GM12878 (cell line): Measurements from ENCODE around the gene GPI. TPM values are rescaled to one million over a fixed set of nuclear protein-coding genes. Genes with fewer than 3 reads are reported as not detected.

Experiments
- ATAC-seq: fragments of 200-7000 bp; cut with Tn5 transposase; 3 replicates; pipeline ENCODE4 v1.9.1; 2020; ENCODE audit warnings: mild to moderate bottlenecking, moderate library complexity
- BruUV-seq: library from RNA; stranded (reverse); fragments of 400-500 nt; replicated peaks from 2 replicates; lab custom pipeline; 2021; lab: Mats Ljungman, UMichigan
- CTCF ChIA-PET: fragments of 300-600 bp; sonication (Branson Sonifier 250); formaldehyde crosslinking; extraction: SDS; loops from one replicate; lab custom pipeline; 2021; ENCODE audit warnings: inconsistent platforms; lab: Yijun Ruan, JAX
- POLR2A ChIA-PET: fragments of 350-600 bp; formaldehyde crosslinking; extraction: SDS; loops from one replicate; lab custom pipeline; 2021; ENCODE audit warnings: inconsistent platforms; lab: Charles Lee
- RAD21 ChIA-PET: fragments of 300-600 bp; sonication (Branson Sonifier 250); formaldehyde crosslinking; loops from one replicate; lab custom pipeline; 2023; ENCODE audit warnings: antibody characterized with exemption; ENCODE audit not compliant: unreplicated experiment; lab: Charles Lee
- SMC1A ChIA-PET: fragments of 300-600 bp; sonication (Branson Sonifier 250); formaldehyde crosslinking; loops from one replicate; lab custom pipeline; 2023; ENCODE audit not compliant: unreplicated experiment, uncharacterized antibody; lab: Charles Lee
- DNase-seq: peaks from one replicate; pipeline ENCODE4 v3.0.0-alpha.2; 2011; ENCODE audit warnings: low read depth, low spot score
- FAIRE-seq: peaks from 3 replicates; lab custom pipeline; 2011; peaks lifted over from hg19 to GRCh38; lab: Jason Lieb, UNC
- H2AFZ ChIP-seq: 2 replicates; pipeline ENCODE4 v1.6.0; 2011; ENCODE audit warnings: low read depth, low read length, control low read depth; ENCODE audit not compliant: control insufficient read depth
- H3K27ac ChIP-seq: 2 replicates; pipeline ENCODE4 v1.5.1; 2011; ENCODE audit warnings: control low read depth; ENCODE audit not compliant: control insufficient read depth, insufficient read depth
- H3K27me3 ChIP-seq, 2 experiments: replicated peaks in 1 of 2; 2 replicates each; pipeline versions ENCODE4 v1.6.0 to v1.6.1; 2011; ENCODE audit warnings: low read length in 1 of 2; ENCODE audit not compliant: control insufficient read depth in 2 of 2, insufficient read depth in 2 of 2
- H3K36me3 ChIP-seq, 2 experiments: 2 replicates each; pipeline ENCODE4 v1.5.1; 2011; ENCODE audit warnings: low read length in 1 of 2; ENCODE audit not compliant: control insufficient read depth in 2 of 2, insufficient read depth in 2 of 2
- H3K4me1 ChIP-seq: 2 replicates; pipeline ENCODE4 v1.6.1; 2011; ENCODE audit warnings: mild to moderate bottlenecking, low read length, moderate library complexity, mixed read lengths; ENCODE audit not compliant: control insufficient read depth, insufficient read depth
- H3K4me2 ChIP-seq: 2 replicates; pipeline ENCODE4 v1.6.0; 2011; ENCODE audit warnings: control low read depth; ENCODE audit not compliant: control insufficient read depth, insufficient read depth
- H3K4me3 ChIP-seq: fragments of 200-600 bp; sonication (generic); 2 replicates; pipeline ENCODE4 v1.5.1; 2016
- H3K79me2 ChIP-seq: 2 replicates; pipeline ENCODE4 v1.6.0; 2011; ENCODE audit warnings: low read length; ENCODE audit not compliant: control insufficient read depth, insufficient read depth
- H3K9ac ChIP-seq: 2 replicates; pipeline ENCODE4 v1.8.0; 2011; ENCODE audit warnings: low read length, control low read depth, mixed read lengths; ENCODE audit not compliant: control insufficient read depth, insufficient read depth
- H3K9me3 ChIP-seq: replicated peaks from 3 replicates; pipeline ENCODE4 v1.5.1; 2011; ENCODE audit warnings: mild to moderate bottlenecking, low read length; ENCODE audit not compliant: control insufficient read depth, insufficient read depth
- H4K20me1 ChIP-seq: 2 replicates; pipeline ENCODE4 v1.6.0; 2011; ENCODE audit not compliant: control insufficient read depth, insufficient read depth
- ATF2 ChIP-seq: IDR thresholded peaks from 2 replicates; pipeline ENCODE4 v1.6.1; 2012; ENCODE audit warnings: low read length, inconsistent platforms
- CHD4 ChIP-seq: fragments of 200-600 bp; sonication (generic); IDR thresholded peaks from 2 replicates; pipeline ENCODE4 v1.6.1; 2016; ENCODE audit warnings: mild to moderate bottlenecking
- IKZF2 ChIP-seq, 2 experiments: fragments of 450-650 bp; IDR thresholded peaks; 2 replicates each; pipeline ENCODE4 v1.6.1; 2017; ENCODE audit warnings: mild to moderate bottlenecking in 2 of 2, moderate library complexity in 2 of 2
- NFIC ChIP-seq: IDR thresholded peaks from 2 replicates; pipeline ENCODE4 v1.6.1; 2012; ENCODE audit warnings: low read depth, mild to moderate bottlenecking, inconsistent platforms, low read length, moderate library complexity
- NKRF ChIP-seq: fragments of 450-650 bp; conservative IDR thresholded peaks from 2 replicates; pipeline ENCODE4 v1.6.1; 2017; ENCODE audit warnings: mild to moderate bottlenecking, moderate library complexity
- NR2C1 ChIP-seq: fragments of 450-650 bp; IDR thresholded peaks from 2 replicates; pipeline ENCODE4 v1.6.1; 2017; ENCODE audit warnings: antibody characterized with exemption, mild to moderate bottlenecking, moderate library complexity
- PAX8 ChIP-seq: fragments of 450-650 bp; IDR thresholded peaks from 2 replicates; pipeline ENCODE4 v1.6.1; 2017; ENCODE audit warnings: mild to moderate bottlenecking, moderate library complexity
- RAD51 ChIP-seq: fragments of 450-650 bp; IDR thresholded peaks from 2 replicates; pipeline ENCODE4 v1.6.1; 2016; ENCODE audit warnings: moderate library complexity, mild to moderate bottlenecking, inconsistent platforms
- SIN3A ChIP-seq: IDR thresholded peaks from 2 replicates; pipeline ENCODE4 v1.6.1; 2012; ENCODE audit warnings: low read depth, low read length, improper control_type of control experiment
- STAT1 ChIP-seq: fragments of 450-650 bp; conservative IDR thresholded peaks from 2 replicates; pipeline ENCODE4 v1.6.1; 2014; ENCODE audit warnings: antibody characterized with exemption, mild to moderate bottlenecking
- STAT3 ChIP-seq: IDR thresholded peaks from 2 replicates; pipeline ENCODE4 v1.6.1; 2011; ENCODE audit warnings: low read depth, low read length, improper control_type of control experiment
- USF2 ChIP-seq: IDR thresholded peaks from 2 replicates; pipeline ENCODE4 v1.6.1; 2011; ENCODE audit warnings: low read depth, low read length, improper control_type of control experiment, borderline replicate concordance
- ZNF687 ChIP-seq: fragments of 450-650 bp; IDR thresholded peaks from 2 replicates; pipeline ENCODE4 v1.6.1; 2017; ENCODE audit warnings: mild to moderate bottlenecking, moderate library complexity
- ZZZ3 ChIP-seq: IDR thresholded peaks from 2 replicates; pipeline ENCODE4 v1.6.1; 2011; ENCODE audit warnings: low read depth; ENCODE audit not compliant: control insufficient read depth, insufficient read length
- WGBS: methylation state at CpG from one replicate; pipeline ENCODE4 v1.1.6; 2016; ENCODE audit warnings: low lambda C conversion rate; ENCODE audit not compliant: insufficient replicate concordance, insufficient coverage; ENCODE audit errors: missing lambda C conversion rate; 5-methylcytosine and 5-hydroxymethylcytosine counted together
- in situ Hi-C: fragments of 300-500 bp; cut with MboI; formaldehyde crosslinking; loops from 9 replicates; pipeline ENCODE4 v1.14.3; 2018; ENCODE audit warnings: mixed read lengths
- intact Hi-C: fragments of 100-400 bp; cut with micrococcal nuclease; formaldehyde crosslinking; loops from one replicate; pipeline ENCODE4 v1.14.2; 2022; ENCODE audit not compliant: unreplicated experiment
- polyA plus RNA-seq, 11 experiments: library from polyadenylated mRNA; depleted of rRNA in 4 of 11; unstranded in 6 of 11; stranded (reverse) in 5 of 11; fragments of >200 nt; fragmentation: Nextera tagmentation in 4 of 11; fragmentation: Illumina TruSeq in 1 of 11; extraction: Ambion mirVana in 4 of 11; extraction: Trizol in 1 of 11; gene quantifications; 1 replicate in 1 of 11; 2 replicates in 10 of 11; pipeline versions ENCODE4 v1.2.1 to v1.2.3, GENCODE V29; 2011 to 2016; ENCODE audit warnings: inconsistent platforms in 2 of 11, missing spikeins in 2 of 11, low read depth in 1 of 11
- total RNA-seq, 4 experiments: library from RNA; depleted of rRNA in 3 of 4; stranded (reverse); fragments of >200 nt in 3 of 4; fragmentation: Illumina TruSeq in 1 of 4; extraction: Trizol in 1 of 4; gene quantifications; 2 replicates each; pipeline versions ENCODE4 v1.2.1 to v1.2.3, GENCODE V29; 2013 to 2021

The GPI gene
- total and polyA plus RNA-seq, 10 of the 15 experiments (the other 5 are each of a cell fraction or from before 2014, with no cell fraction given): 124 to 400 (median 190) TPM

- no peak for DNase-seq
- Histone ChIP-seq H4K20me1 (no peaks in the 10 kb centered on the region), H3K4me3 (no peak overlapping the region), H3K79me2 (no peaks in the 10 kb centered on the region), H3K9ac (no peak overlapping the region), H2AFZ (no peak overlapping the region), H3K27me3 (no peaks in the 10 kb centered on the region), H3K27ac (no peak overlapping the region), H3K9me3 (no peaks in the 10 kb centered on the region), H3K36me3 (peaks cover 39 to 54% of the 10 kb centered on the region in 2 experiments), H3K4me1 (no peaks in the 10 kb centered on the region), H3K4me2 (no peak overlapping the region)
- intact Hi-C loops (no loop called here), in situ Hi-C loops (no loop called here)
- POLR2A ChIA-PET: no interaction called here
- no TSS peak for BruUV-seq
- CTCF ChIA-PET: interaction anchor here (1.5 kb wide), 1 partner anchor 33 kb away, joined by 6 read pairs; no protein-coding TSS in a partner anchor
- no peak for FAIRE-seq
- SMC1A ChIA-PET: interaction anchor here (1.2 kb wide), 1 partner anchor 33 kb away, joined by 3 read pairs; no protein-coding TSS in a partner anchor
- WGBS: 93% methylated on average over 1 of the region's 1 CpG
- ATAC-seq: no peak
- RAD21 ChIA-PET: interaction anchor here (0.9 kb wide), 1 partner anchor 26 kb away, joined by 3 read pairs; no protein-coding TSS in a partner anchor
- no peak for TF ChIP-seq STAT1
- TF ChIP-seq NKRF: no peak
- no peak for TF ChIP-seq NR2C1
- no peak for TF ChIP-seq NFIC
- TF ChIP-seq RAD51: no peak
- TF ChIP-seq IKZF2 (IDR thresholded peaks at IDR 0.05): no peak
- TF ChIP-seq CHD4: no peak
- TF ChIP-seq USF2: no peak
- no peak for TF ChIP-seq ATF2
- TF ChIP-seq ZZZ3: no peak
- TF ChIP-seq SIN3A: no peak
- TF ChIP-seq PAX8: no peak
- TF ChIP-seq STAT3: no peak
- no peak for TF ChIP-seq ZNF687
These were observed 32.9 kb downstream of the GPI start for GRCh38 chr19:34397853-34398252.
